Breast epithelium (tissue), 3 donors: ENCODE measurements around the gene PEX7.

Experiments used
- POLR2A ChIP-seq: fragments of 450-650 bp; IDR thresholded peaks from one replicate; pipeline ENCODE4 v1.6.1; 2016; ENCODE audit warnings: antibody characterized with exemption, mild to moderate bottlenecking, moderate library complexity
- POLR2AphosphoS5 ChIP-seq, 3 donors: sonication (generic); formaldehyde crosslinking; IDR thresholded peaks; one replicate each; pipeline ENCODE4 v1.6.1; 2017; ENCODE audit warnings: antibody characterized with exemption in 3 of 3
- TF ChIP-seq, protein P1 (sequence below), 3 donors: fragments of 450-650 bp; IDR thresholded peaks; one replicate each; pipeline ENCODE4 v1.5.1; 2016 to 2017; ENCODE audit warnings: antibody characterized with exemption in 3 of 3, mild to moderate bottlenecking in 3 of 3, moderate library complexity in 3 of 3

DNA sequence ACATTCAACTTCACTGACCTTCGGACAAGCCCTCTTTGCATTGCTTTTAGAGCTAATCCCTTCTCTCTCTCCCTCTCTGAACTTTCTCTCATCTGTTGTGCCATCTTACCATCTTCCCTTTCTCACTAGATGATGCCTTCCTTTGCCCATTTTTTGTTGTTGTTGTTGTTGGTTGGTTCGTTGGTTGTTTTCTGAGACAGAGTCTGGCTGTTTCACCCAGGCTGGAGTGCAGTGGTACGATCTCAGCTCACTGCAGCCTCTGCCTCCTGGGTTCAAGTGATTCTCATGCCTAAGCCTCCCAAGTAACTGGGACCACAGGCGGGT lies 49.0 kb upstream of the PEX7 start:
- TF ChIP-seq, protein P1, sequence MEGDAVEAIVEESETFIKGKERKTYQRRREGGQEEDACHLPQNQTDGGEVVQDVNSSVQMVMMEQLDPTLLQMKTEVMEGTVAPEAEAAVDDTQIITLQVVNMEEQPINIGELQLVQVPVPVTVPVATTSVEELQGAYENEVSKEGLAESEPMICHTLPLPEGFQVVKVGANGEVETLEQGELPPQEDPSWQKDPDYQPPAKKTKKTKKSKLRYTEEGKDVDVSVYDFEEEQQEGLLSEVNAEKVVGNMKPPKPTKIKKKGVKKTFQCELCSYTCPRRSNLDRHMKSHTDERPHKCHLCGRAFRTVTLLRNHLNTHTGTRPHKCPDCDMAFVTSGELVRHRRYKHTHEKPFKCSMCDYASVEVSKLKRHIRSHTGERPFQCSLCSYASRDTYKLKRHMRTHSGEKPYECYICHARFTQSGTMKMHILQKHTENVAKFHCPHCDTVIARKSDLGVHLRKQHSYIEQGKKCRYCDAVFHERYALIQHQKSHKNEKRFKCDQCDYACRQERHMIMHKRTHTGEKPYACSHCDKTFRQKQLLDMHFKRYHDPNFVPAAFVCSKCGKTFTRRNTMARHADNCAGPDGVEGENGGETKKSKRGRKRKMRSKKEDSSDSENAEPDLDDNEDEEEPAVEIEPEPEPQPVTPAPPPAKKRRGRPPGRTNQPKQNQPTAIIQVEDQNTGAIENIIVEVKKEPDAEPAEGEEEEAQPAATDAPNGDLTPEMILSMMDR (IDR thresholded peaks at IDR 0.05): no peak
- TF ChIP-seq POLR2AphosphoS5 (IDR thresholded peaks at IDR 0.05) (no peak), POLR2A (no peak)
